ENCODE measurements around the gene ZSWIM7.

DNA sequence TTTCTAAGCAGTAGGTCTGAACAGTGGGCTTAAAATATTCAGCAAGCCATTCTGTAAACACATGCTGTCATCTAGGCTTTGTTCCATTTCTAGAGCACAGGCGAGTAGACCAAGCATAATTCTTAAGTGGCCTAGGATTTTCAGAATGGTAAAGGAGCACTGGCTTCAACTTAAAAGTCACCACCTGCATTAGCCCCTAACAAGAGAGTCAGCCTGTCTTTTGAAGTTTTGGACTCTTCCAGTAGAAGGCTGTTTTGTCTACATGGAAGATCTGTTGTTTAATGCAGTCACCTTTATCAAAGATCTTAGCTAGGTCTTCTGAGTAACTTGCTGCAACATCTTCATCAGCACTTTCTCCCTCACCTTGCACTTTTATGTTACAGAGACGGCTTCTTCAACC lies 36.8 kb upstream of the ZSWIM7 start:
- TF ChIP-seq, protein P1, sequence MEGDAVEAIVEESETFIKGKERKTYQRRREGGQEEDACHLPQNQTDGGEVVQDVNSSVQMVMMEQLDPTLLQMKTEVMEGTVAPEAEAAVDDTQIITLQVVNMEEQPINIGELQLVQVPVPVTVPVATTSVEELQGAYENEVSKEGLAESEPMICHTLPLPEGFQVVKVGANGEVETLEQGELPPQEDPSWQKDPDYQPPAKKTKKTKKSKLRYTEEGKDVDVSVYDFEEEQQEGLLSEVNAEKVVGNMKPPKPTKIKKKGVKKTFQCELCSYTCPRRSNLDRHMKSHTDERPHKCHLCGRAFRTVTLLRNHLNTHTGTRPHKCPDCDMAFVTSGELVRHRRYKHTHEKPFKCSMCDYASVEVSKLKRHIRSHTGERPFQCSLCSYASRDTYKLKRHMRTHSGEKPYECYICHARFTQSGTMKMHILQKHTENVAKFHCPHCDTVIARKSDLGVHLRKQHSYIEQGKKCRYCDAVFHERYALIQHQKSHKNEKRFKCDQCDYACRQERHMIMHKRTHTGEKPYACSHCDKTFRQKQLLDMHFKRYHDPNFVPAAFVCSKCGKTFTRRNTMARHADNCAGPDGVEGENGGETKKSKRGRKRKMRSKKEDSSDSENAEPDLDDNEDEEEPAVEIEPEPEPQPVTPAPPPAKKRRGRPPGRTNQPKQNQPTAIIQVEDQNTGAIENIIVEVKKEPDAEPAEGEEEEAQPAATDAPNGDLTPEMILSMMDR (conservative IDR thresholded peaks at IDR 0.05; ENCODE audit: low read depth, low read length) = no peak
- TF ChIP-seq EZH2 (IDR thresholded peaks at IDR 0.05; ENCODE audit: borderline replicate concordance, low read depth, low read length, poor library complexity, severe bottlenecking) = no peak

Measured in A673 (cell line).